Measurements from ENCODE around the gene CELF4.

Gene CELF4

GRCh38 chr18:37545461-37546271 is 19.9 kb downstream of the CELF4 start:
- no peak for DNase-seq

GRCh38 chr18:37544713-37545112 is 20.9 kb downstream of the CELF4 start:
- DNase-seq, result no peak

GRCh38 chr18:37544217-37544616 is 21.4 kb downstream of the CELF4 start:
- DNase-seq, result no peak

GRCh38 chr18:37543321-37543720 is 22.3 kb downstream of the CELF4 start:
- DNase-seq, result no peak

- no peak for DNase-seq
These were observed 24.1 kb downstream of the CELF4 start for GRCh38 chr18:37541517-37541916.

GRCh38 chr18:37540424-37541138 is 25.0 kb downstream of the CELF4 start:
- peak; percentile 33 for DNase-seq

GRCh38 chr18:37539236-37539635 is 26.4 kb downstream of the CELF4 start:
- DNase-seq, result no peak

GRCh38 chr18:37538526-37539205 is 26.9 kb downstream of the CELF4 start:
- no peak for DNase-seq

GRCh38 chr18:37537868-37538525 is 27.6 kb downstream of the CELF4 start:
- peak; percentile 83 for DNase-seq

- no peak for DNase-seq
These were observed 28.9 kb downstream of the CELF4 start for GRCh38 chr18:37536656-37537055.

GRCh38 chr18:37535968-37536367 is 29.6 kb downstream of the CELF4 start:
- DNase-seq, result no peak

- DNase-seq, result no peak
These were observed 31.0 kb downstream of the CELF4 start for GRCh38 chr18:37534627-37535026.

- peak; percentile 5 for DNase-seq
These were observed 31.7 kb downstream of the CELF4 start for GRCh38 chr18:37533647-37534584.

GRCh38 chr18:37532917-37533316 is 32.7 kb downstream of the CELF4 start:
- DNase-seq, result no peak

GRCh38 chr18:37529863-37530262 is 35.7 kb downstream of the CELF4 start:
- no peak for DNase-seq

- DNase-seq, result no peak
These were observed 36.3 kb downstream of the CELF4 start for GRCh38 chr18:37529296-37529695.

GRCh38 chr18:37527395-37527794 is 38.2 kb downstream of the CELF4 start:
- DNase-seq, result peak; percentile 4

- DNase-seq, result no peak
These were observed 40.4 kb downstream of the CELF4 start for GRCh38 chr18:37525262-37525585.

GRCh38 chr18:37524498-37525261 is 40.9 kb downstream of the CELF4 start:
- DNase-seq, result peak; percentile 52

- DNase-seq, result peak; percentile 33
These were observed 41.5 kb downstream of the CELF4 start for GRCh38 chr18:37524139-37524497.
